Measurements from ENCODE around the gene SNRPA. TPM values are rescaled to one million over a fixed set of nuclear protein-coding genes. Genes with fewer than 3 reads are reported as not detected.
"Not testable (repeated sequence)": the region's sequence is repeated elsewhere in the genome, so short reads cannot be mapped to it uniquely, and the experiment has no call there.

The SNRPA gene
- polyA plus RNA-seq, 1 donor (not counting 4 experiments of a cell fraction or from before 2014, with no cell fraction given), result 93.4 TPM

GRCh38 chr19:40763963-40764362 is 13.0 kb downstream of the SNRPA start:
- Histone ChIP-seq H3K4me1 (ENCODE audit: control insufficient read depth, extremely low read depth, insufficient read depth, low read length) (no peaks in the 10 kb centered on the region), H3K9me3 (ENCODE audit: control insufficient read depth, low read depth, low read length) (no peaks in the 10 kb centered on the region), H3K4me2 (ENCODE audit: control insufficient read depth, extremely low read depth, insufficient read depth, low read depth, low read length) (no peak overlapping the region), H3K27me3 (ENCODE audit: control insufficient read depth, extremely low read depth, insufficient read depth, low read length) (no peaks in the 10 kb centered on the region), H4K20me1 (ENCODE audit: control insufficient read depth, extremely low read depth, insufficient read depth, low read length) (peaks cover 2% of the 10 kb centered on the region), H3K79me2 (ENCODE audit: control insufficient read depth, insufficient read depth, low read length) (peaks cover 22% of the 10 kb centered on the region), H3K27ac (ENCODE audit: control insufficient read depth, insufficient read depth, low read length) (no peak overlapping the region), H2AFZ (ENCODE audit: control insufficient read depth, low read length) (no peak overlapping the region), H3K4me3 (ENCODE audit: control insufficient read depth in 2 of 3, extremely low read depth in 1 of 3, insufficient read depth in 2 of 3, low read depth in 1 of 3, low read length in 3 of 3) (no peak overlapping the region), H3K9ac (ENCODE audit: control insufficient read depth, extremely low read depth, insufficient read depth, low read length) (no peak overlapping the region), H3K36me3 (ENCODE audit: control insufficient read depth in 2 of 2, extremely low read depth in 1 of 2, insufficient read depth in 2 of 2, low read length in 2 of 2) (peaks cover 54 to 59% of the 10 kb centered on the region in 2 experiments), H3K9me1 (ENCODE audit: control insufficient read depth, extremely low read depth, insufficient read depth, low read length) (no peaks in the 10 kb centered on the region)
- dilution Hi-C loops (cut with MboI; ENCODE audit: extremely low pct_ligation_motif_present, low sequenced_read_pairs), result no loop called here
- DNase-seq (ENCODE audit: low read depth, low spot score), result no peak
- TF ChIP-seq EZH2 (IDR thresholded peaks at IDR 0.05; ENCODE audit: low read length) (no peak), CTCF (optimal IDR thresholded peaks at IDR 0.05 in 1 of 3, IDR thresholded peaks at IDR 0.05 in 1 of 3, conservative IDR thresholded peaks at IDR 0.05 in 1 of 3; ENCODE audit: extremely low read depth in 1 of 3, insufficient read depth in 2 of 3, low read length in 3 of 3) (no peak)
- FAIRE-seq, result no peak

- H3K4me2 ChIP-seq (ENCODE audit: control insufficient read depth, extremely low read depth, insufficient read depth, low read depth, low read length); H3K9me1 ChIP-seq (ENCODE audit: control insufficient read depth, extremely low read depth, insufficient read depth, low read length); H3K9ac ChIP-seq (ENCODE audit: control insufficient read depth, extremely low read depth, insufficient read depth, low read length); dilution Hi-C loops (cut with MboI; ENCODE audit: extremely low pct_ligation_motif_present, low sequenced_read_pairs); H4K20me1 ChIP-seq (ENCODE audit: control insufficient read depth, extremely low read depth, insufficient read depth, low read length); H3K27me3 ChIP-seq (ENCODE audit: control insufficient read depth, extremely low read depth, insufficient read depth, low read length); H3K27ac ChIP-seq (ENCODE audit: control insufficient read depth, insufficient read depth, low read length); H2AFZ ChIP-seq (ENCODE audit: control insufficient read depth, low read length); FAIRE-seq; DNase-seq (ENCODE audit: low read depth, low spot score); H3K79me2 ChIP-seq (ENCODE audit: control insufficient read depth, insufficient read depth, low read length); H3K9me3 ChIP-seq (ENCODE audit: control insufficient read depth, low read depth, low read length); H3K4me1 ChIP-seq (ENCODE audit: control insufficient read depth, extremely low read depth, insufficient read depth, low read length); H3K4me3 ChIP-seq (ENCODE audit: control insufficient read depth in 2 of 3, extremely low read depth in 1 of 3, insufficient read depth in 2 of 3, low read depth in 1 of 3, low read length in 3 of 3): not testable (repeated sequence)
- peaks cover 33 to 42% of the 10 kb centered on the region in 2 experiments for H3K36me3 ChIP-seq (ENCODE audit: control insufficient read depth in 2 of 2, extremely low read depth in 1 of 2, insufficient read depth in 2 of 2, low read length in 2 of 2)
These were observed 15.4 kb downstream of the SNRPA start for GRCh38 chr19:40766385-40766784.

GRCh38 chr19:40768869-40769268 is 17.9 kb downstream of the SNRPA start:
- Histone ChIP-seq H4K20me1 (ENCODE audit: control insufficient read depth, extremely low read depth, insufficient read depth, low read length) (no peaks in the 10 kb centered on the region), H3K27ac (ENCODE audit: control insufficient read depth, insufficient read depth, low read length) (no peak overlapping the region), H3K9me3 (ENCODE audit: control insufficient read depth, low read depth, low read length) (no peaks in the 10 kb centered on the region), H3K9me1 (ENCODE audit: control insufficient read depth, extremely low read depth, insufficient read depth, low read length) (no peaks in the 10 kb centered on the region), H3K9ac (ENCODE audit: control insufficient read depth, extremely low read depth, insufficient read depth, low read length) (no peak overlapping the region), H3K36me3 (ENCODE audit: control insufficient read depth in 2 of 2, extremely low read depth in 1 of 2, insufficient read depth in 2 of 2, low read length in 2 of 2) (peaks cover 17 to 19% of the 10 kb centered on the region in 2 experiments), H3K4me1 (ENCODE audit: control insufficient read depth, extremely low read depth, insufficient read depth, low read length) (no peaks in the 10 kb centered on the region), H3K4me3 (ENCODE audit: control insufficient read depth in 2 of 3, extremely low read depth in 1 of 3, insufficient read depth in 2 of 3, low read depth in 1 of 3, low read length in 3 of 3) (no peak overlapping the region), H2AFZ (ENCODE audit: control insufficient read depth, low read length) (no peak overlapping the region), H3K27me3 (ENCODE audit: control insufficient read depth, extremely low read depth, insufficient read depth, low read length) (no peaks in the 10 kb centered on the region), H3K79me2 (ENCODE audit: control insufficient read depth, insufficient read depth, low read length) (no peaks in the 10 kb centered on the region), H3K4me2 (ENCODE audit: control insufficient read depth, extremely low read depth, insufficient read depth, low read depth, low read length) (no peak overlapping the region)
- dilution Hi-C loops (cut with MboI; ENCODE audit: extremely low pct_ligation_motif_present, low sequenced_read_pairs), result no loop called here
- FAIRE-seq (no peak), DNase-seq (ENCODE audit: low read depth, low spot score) (no peak)
- TF ChIP-seq CTCF (optimal IDR thresholded peaks at IDR 0.05 in 1 of 3, IDR thresholded peaks at IDR 0.05 in 1 of 3, conservative IDR thresholded peaks at IDR 0.05 in 1 of 3; ENCODE audit: extremely low read depth in 1 of 3, insufficient read depth in 2 of 3, low read length in 3 of 3), result no peak
- TF ChIP-seq EZH2 (IDR thresholded peaks at IDR 0.05; ENCODE audit: low read length), result no peak

GRCh38 chr19:40771101-40771862 is 20.3 kb downstream of the SNRPA start:
- H3K4me1 ChIP-seq (ENCODE audit: control insufficient read depth, extremely low read depth, insufficient read depth, low read length), result peaks cover 15% of the 10 kb centered on the region
- H3K79me2 ChIP-seq (ENCODE audit: control insufficient read depth, insufficient read depth, low read length); H2AFZ ChIP-seq (ENCODE audit: control insufficient read depth, low read length); FAIRE-seq; H3K9ac ChIP-seq (ENCODE audit: control insufficient read depth, extremely low read depth, insufficient read depth, low read length); H3K9me3 ChIP-seq (ENCODE audit: control insufficient read depth, low read depth, low read length); dilution Hi-C loops (cut with MboI; ENCODE audit: extremely low pct_ligation_motif_present, low sequenced_read_pairs); H3K9me1 ChIP-seq (ENCODE audit: control insufficient read depth, extremely low read depth, insufficient read depth, low read length); H3K4me3 ChIP-seq (ENCODE audit: control insufficient read depth in 2 of 3, extremely low read depth in 1 of 3, insufficient read depth in 2 of 3, low read depth in 1 of 3, low read length in 3 of 3); H3K27ac ChIP-seq (ENCODE audit: control insufficient read depth, insufficient read depth, low read length); DNase-seq (ENCODE audit: low read depth, low spot score); H4K20me1 ChIP-seq (ENCODE audit: control insufficient read depth, extremely low read depth, insufficient read depth, low read length); H3K27me3 ChIP-seq (ENCODE audit: control insufficient read depth, extremely low read depth, insufficient read depth, low read length); H3K36me3 ChIP-seq (ENCODE audit: control insufficient read depth in 2 of 2, extremely low read depth in 1 of 2, insufficient read depth in 2 of 2, low read length in 2 of 2); H3K4me2 ChIP-seq (ENCODE audit: control insufficient read depth, extremely low read depth, insufficient read depth, low read depth, low read length): not testable (repeated sequence)

All from keratinocyte (primary cell).